Amniotic epithelial cell (primary cell): ENCODE data around the gene FOS.

ENCODE experiments used
- DNase-seq: peaks from one replicate; pipeline ENCODE4 v3.0.0-alpha.2; 2010; ENCODE audit warnings: low read depth

The FOS gene

GRCh38 chr14:75318353-75318752 lies 39.7 kb downstream of the FOS start:
- DNase-seq = no peak

DNA sequence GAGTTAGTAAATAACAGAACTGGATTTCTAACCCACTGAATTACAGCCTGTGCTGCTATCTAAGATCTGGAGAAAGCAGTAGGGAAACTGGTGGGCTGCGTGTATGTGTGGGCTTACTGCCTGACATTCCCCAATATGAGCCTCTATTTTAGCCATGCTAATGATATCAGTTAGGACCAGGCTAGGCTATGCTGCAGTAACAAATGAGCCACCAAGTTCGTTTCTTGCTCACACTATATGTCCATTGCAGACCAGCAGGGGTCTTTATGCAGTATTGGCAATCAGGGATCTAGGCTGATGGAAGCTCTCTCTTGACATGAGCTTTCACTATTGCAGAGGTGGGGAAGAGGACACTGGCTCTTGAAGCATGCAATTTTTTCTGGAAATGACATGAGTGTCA lies 40.4 kb downstream of the FOS start:
- DNase-seq = no peak

GRCh38 chr14:75320196-75320595 lies 41.6 kb downstream of the FOS start:
- DNase-seq = no peak

DNA sequence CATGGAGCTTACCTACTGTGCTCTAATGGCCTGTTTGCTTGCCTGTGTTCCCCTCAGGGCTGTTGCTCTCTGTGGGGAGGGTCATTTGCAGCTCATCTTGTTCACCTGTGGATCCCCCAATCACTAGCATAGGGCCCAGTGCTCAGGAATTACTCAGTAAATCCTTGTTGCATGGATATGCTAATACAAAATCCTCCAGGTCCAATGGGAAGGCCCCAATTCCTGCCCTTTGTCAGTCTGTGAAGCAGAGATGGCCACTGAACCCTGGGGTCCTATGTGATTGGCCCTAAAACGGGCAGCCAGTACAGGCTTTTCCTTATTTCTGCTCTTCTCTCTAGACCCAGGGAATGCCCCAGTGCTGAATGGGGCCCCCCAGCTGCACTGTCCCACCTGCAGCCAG lies 44.1 kb downstream of the FOS start:
- DNase-seq = no peak

DNA sequence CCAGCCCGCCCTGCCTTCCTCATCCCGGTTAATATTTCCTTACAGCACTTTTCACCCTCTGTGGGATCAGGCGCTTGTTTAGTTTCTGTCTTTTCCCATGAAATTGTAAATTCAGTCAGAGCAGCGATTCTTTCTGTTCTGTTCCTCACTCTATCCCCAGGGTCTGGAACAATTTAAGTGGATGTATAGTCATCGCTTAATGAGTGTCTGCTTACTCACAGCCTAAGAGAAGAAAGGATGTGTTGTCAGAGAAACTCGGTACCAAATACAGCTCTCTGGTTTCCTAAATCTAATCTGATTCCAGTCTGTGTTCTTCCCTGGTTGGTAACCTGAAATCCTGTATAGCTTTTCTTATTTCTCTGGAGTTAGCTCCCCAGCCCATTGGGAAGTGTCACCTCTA lies 44.9 kb downstream of the FOS start:
- no peak for DNase-seq

DNA sequence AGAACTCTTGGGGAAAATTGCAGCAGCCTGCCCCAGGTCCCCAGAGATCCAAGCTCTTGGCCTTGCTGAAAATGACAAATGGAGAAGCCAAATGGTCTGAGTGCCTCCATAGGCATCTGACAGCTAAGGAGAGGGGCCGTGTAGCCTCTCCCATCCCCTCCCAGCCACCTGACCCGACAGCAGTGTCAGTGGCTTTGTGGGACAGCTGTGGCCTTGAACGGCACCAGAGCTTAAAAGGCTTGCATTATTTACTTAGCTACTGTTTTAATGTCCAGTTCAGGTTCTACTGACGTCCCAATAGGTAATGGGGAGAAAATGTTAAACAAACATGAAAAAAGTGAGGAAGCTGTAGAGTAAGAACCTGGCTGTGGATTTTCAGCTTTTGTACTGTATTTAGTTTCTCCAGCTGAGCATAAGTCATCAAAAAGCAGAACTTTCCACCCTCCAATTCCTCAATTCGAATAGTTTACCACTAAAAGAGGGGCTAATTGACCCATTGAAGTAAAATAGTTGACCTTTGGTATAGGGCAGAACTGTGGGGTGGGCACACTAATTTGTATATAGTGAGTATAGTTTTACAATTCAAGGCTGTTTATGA lies 50.0 kb downstream of the FOS start:
- DNase-seq = no peak

DNA sequence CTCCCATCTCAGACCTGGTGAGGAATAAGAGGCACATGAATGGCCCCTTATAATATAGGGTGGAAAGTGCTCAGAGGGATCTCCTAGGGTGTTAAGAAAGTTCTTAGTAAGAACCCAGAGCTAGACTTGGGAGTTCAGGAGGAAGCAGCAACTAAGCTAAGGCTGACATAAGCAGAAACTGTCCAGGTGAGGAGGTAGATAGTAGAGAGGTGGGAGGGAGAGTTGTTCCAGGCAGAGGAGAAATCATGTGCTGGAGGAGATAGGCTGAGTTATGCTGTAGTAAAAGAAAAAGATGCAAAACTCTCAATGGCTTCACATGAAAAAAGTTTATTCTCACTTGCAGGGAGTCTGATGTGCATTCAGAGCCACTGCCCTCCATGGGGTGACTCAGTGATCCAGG lies 50.7 kb downstream of the FOS start:
- no peak for DNase-seq

GRCh38 chr14:75331471-75331870 lies 52.8 kb downstream of the FOS start:
- no peak for DNase-seq
